HepG2 (cell line): Measurements from ENCODE around the gene POLR1H. TPM values are rescaled to one million over a fixed set of nuclear protein-coding genes. Genes with fewer than 3 reads are reported as not detected.
A peak's percentile ranks its signal among the peaks of the same experiment; 100 is the strongest.

Source experiments
- ATAC-seq: fragments of 200-7000 bp; cut with Tn5 transposase; 3 replicates; pipeline ENCODE4 v1.9.1; 2020; ENCODE audit warnings: mild to moderate bottlenecking, moderate library complexity
- BruUV-seq: library from RNA; stranded (reverse); fragments of 400-500 nt; replicated peaks from 2 replicates; lab custom pipeline; 2021; lab: Mats Ljungman, UMichigan
- CTCF ChIA-PET: fragments of 300-600 bp; formaldehyde crosslinking; extraction: SDS; loops from one replicate; lab custom pipeline; 2021; ENCODE audit warnings: low total read pairs, inconsistent platforms, low intra/inter-chr PET ratio; lab: Yijun Ruan, JAX
- POLR2A ChIA-PET: fragments of 350-600 bp; sonication (Branson Sonifier 250); formaldehyde crosslinking; loops from one replicate; lab custom pipeline; 2020; ENCODE audit warnings: antibody characterized with exemption, inconsistent platforms; lab: Yijun Ruan, JAX
- DNase-seq: peaks from one replicate; pipeline ENCODE4 v3.0.0-alpha.2; 2015; ENCODE audit warnings: low spot score
- FAIRE-seq: peaks from 3 replicates; lab custom pipeline; 2011; peaks lifted over from hg19 to GRCh38; lab: Jason Lieb, UNC
- H2AFZ ChIP-seq: one replicate; pipeline ENCODE4 v1.6.1; 2011; ENCODE audit warnings: low read length, inconsistent platforms
- H3K27ac ChIP-seq: fragments of 300-600 bp; 3 replicates; pipeline ENCODE4 v1.8.0; 2011; ENCODE audit warnings: mixed run types, mild to moderate bottlenecking, mixed read lengths, low read length, inconsistent platforms; ENCODE audit not compliant: insufficient read depth; ENCODE audit errors: extremely low read length
- H3K27me3 ChIP-seq, 2 experiments: fragments of 200-600 bp in 1 of 2; 2 replicates in 1 of 2; 3 replicates in 1 of 2; pipeline versions ENCODE4 v1.6.0 to v1.8.0; 2011; ENCODE audit warnings: low read length in 2 of 2, mild to moderate bottlenecking in 2 of 2, moderate library complexity in 2 of 2, inconsistent platforms in 1 of 2; ENCODE audit not compliant: insufficient read depth in 2 of 2, control insufficient read depth in 1 of 2
- H3K36me3 ChIP-seq, 2 experiments: fragments of 200-600 bp in 1 of 2; replicated peaks in 1 of 2; 2 replicates in 1 of 2; 3 replicates in 1 of 2; pipeline versions ENCODE4 v1.5.1 to v1.8.0; 2011; ENCODE audit warnings: low read length in 2 of 2, inconsistent platforms in 1 of 2; ENCODE audit not compliant: insufficient read depth in 2 of 2, control insufficient read depth in 1 of 2
- H3K4me1 ChIP-seq: 2 replicates; pipeline ENCODE4 v1.5.1; 2012; ENCODE audit warnings: low read length, inconsistent platforms; ENCODE audit not compliant: insufficient read depth
- H3K4me2 ChIP-seq: 2 replicates; pipeline ENCODE4 v1.6.0; 2011; ENCODE audit warnings: low read depth, low read length, inconsistent platforms
- H3K4me3 ChIP-seq, 3 experiments: fragments of 200-600 bp in 1 of 3; sonication (generic), shearing (Covaris generic) in 1 of 3; replicated peaks in 1 of 3; 2 replicates each; pipeline ENCODE4 v1.5.1; 2011 to 2016; ENCODE audit warnings: low read length in 3 of 3, inconsistent platforms in 2 of 3, low read depth in 2 of 3, mild to moderate bottlenecking in 2 of 3, control low read depth in 1 of 3, mixed read lengths in 1 of 3; ENCODE audit not compliant: insufficient read depth in 1 of 3
- H3K79me2 ChIP-seq: one replicate; pipeline ENCODE4 v1.6.1; 2011; ENCODE audit warnings: low read length, inconsistent platforms; ENCODE audit not compliant: insufficient read depth
- H3K9ac ChIP-seq: 2 replicates; pipeline ENCODE4 v1.6.0; 2011; ENCODE audit warnings: mild to moderate bottlenecking, low read depth, low read length, inconsistent platforms; ENCODE audit not compliant: insufficient read depth
- H3K9me3 ChIP-seq: 2 replicates; pipeline ENCODE4 v1.5.1; 2012; ENCODE audit warnings: mild to moderate bottlenecking, low read length
- H4K20me1 ChIP-seq: 2 replicates; pipeline ENCODE4 v1.6.0; 2011; ENCODE audit warnings: inconsistent platforms, mild to moderate bottlenecking, low read length, moderate library complexity; ENCODE audit not compliant: insufficient read depth
- CCAR2 ChIP-seq: fragments of 200-400 bp; formaldehyde crosslinking; optimal IDR thresholded peaks from 2 replicates; pipeline ENCODE3; 2018; ENCODE audit warnings: low read depth, mild to moderate bottlenecking, low read length, moderate library complexity
- GLI4 ChIP-seq: sonication (generic); formaldehyde crosslinking; IDR thresholded peaks from 2 replicates; pipeline ENCODE4 v1.5.1; 2020; ENCODE audit warnings: missing genetic modification reagents, mild to moderate bottlenecking, moderate library complexity, borderline replicate concordance
- MLXIP ChIP-seq: sonication (generic); formaldehyde crosslinking; IDR thresholded peaks from 2 replicates; pipeline ENCODE4 v1.9.0; 2021; ENCODE audit warnings: missing genetic modification reagents, borderline replicate concordance
- POGZ ChIP-seq: sonication (generic); formaldehyde crosslinking; IDR thresholded peaks from 2 replicates; pipeline ENCODE4 v1.4.0; 2020; ENCODE audit warnings: mild to moderate bottlenecking, missing genetic modification reagents
- REST ChIP-seq, 2 experiments: IDR thresholded peaks; 2 replicates each; pipeline ENCODE4 v1.6.1; 2011 to 2012; ENCODE audit warnings: low read length in 2 of 2, borderline replicate concordance in 1 of 2, low read depth in 1 of 2, mild to moderate bottlenecking in 1 of 2, moderate library complexity in 1 of 2
- SNAPC2 ChIP-seq: sonication (generic); formaldehyde crosslinking; IDR thresholded peaks from 2 replicates; pipeline ENCODE4 v1.8.1; 2022; ENCODE audit warnings: mild to moderate bottlenecking, missing genetic modification reagents
- TBL1XR1 ChIP-seq: fragments of 150-350 bp; IDR thresholded peaks from 2 replicates; pipeline ENCODE4 v1.6.1; 2014; ENCODE audit warnings: borderline replicate concordance, low read length; ENCODE audit not compliant: partially characterized antibody
- ZFAT ChIP-seq: sonication (generic); formaldehyde crosslinking; conservative IDR thresholded peaks from 2 replicates; pipeline ENCODE4 v1.8.1; 2023; ENCODE audit warnings: missing genetic modification reagents, inconsistent platforms
- ZNF704 ChIP-seq: sonication (generic); formaldehyde crosslinking; IDR thresholded peaks from 2 replicates; pipeline ENCODE4 v1.8.1; 2023; ENCODE audit warnings: mild to moderate bottlenecking, inconsistent platforms, moderate library complexity, missing genetic modification reagents, borderline replicate concordance
- ZNF839 ChIP-seq: sonication (generic); formaldehyde crosslinking; IDR thresholded peaks from 2 replicates; pipeline ENCODE4 v1.4.0; 2020; ENCODE audit warnings: missing genetic modification reagents, mild to moderate bottlenecking, borderline replicate concordance
- ZXDC ChIP-seq: sonication (generic); formaldehyde crosslinking; IDR thresholded peaks from 2 replicates; pipeline ENCODE4 v1.5.0; 2020; ENCODE audit warnings: mild to moderate bottlenecking, missing genetic modification reagents
- WGBS: methylation state at CpG from one replicate; pipeline ENCODE4 v1.1.6; 2017; ENCODE audit warnings: low lambda C conversion rate; 5-methylcytosine and 5-hydroxymethylcytosine counted together
- in situ Hi-C: cut with HindIII; loops from 2 replicates; pipeline ENCODE4 v1.10.0; 2017; ENCODE audit warnings: low pct_unique_long_range_greater_than_20kb; ENCODE audit not compliant: extremely low pct_ligation_motif_present
- intact Hi-C: fragments of 100-400 bp; cut with micrococcal nuclease; formaldehyde crosslinking; loops from one replicate; pipeline ENCODE4 v1.10.0; 2022; ENCODE audit not compliant: unreplicated experiment
- polyA plus RNA-seq, 8 experiments: library from polyadenylated mRNA; depleted of rRNA in 3 of 8; stranded (reverse) in 7 of 8; unstranded in 1 of 8; fragments of >200 nt; fragmentation: Illumina TruSeq in 4 of 8; extraction: Trizol in 4 of 8; gene quantifications; 2 replicates each; pipeline versions ENCODE4 v1.2.1 to v1.2.3, GENCODE V29; 2011 to 2016; ENCODE audit warnings: low read depth in 4 of 8, missing spikeins in 1 of 8, mixed read lengths in 1 of 8; ENCODE audit not compliant: insufficient read depth in 1 of 8
- total RNA-seq, 5 experiments: library from RNA; depleted of rRNA; stranded (reverse); fragments of >200 nt; fragmentation: Illumina TruSeq; extraction: Trizol; gene quantifications; 2 replicates each; pipeline ENCODE4 v1.2.3, GENCODE V29; 2016; ENCODE audit warnings: low read depth in 1 of 5

The POLR1H gene
- total and polyA plus RNA-seq, 2 of the 13 experiments (the other 11 are each of a cell fraction or from before 2014, with no cell fraction given) = 61.4 to 79.8 TPM

GRCh38 chr6:30073489-30074235 is 12.6 kb downstream of the POLR1H start:
- in situ Hi-C loops (no loop called here), intact Hi-C loops (no loop called here)
- ChIA-PET POLR2A (no interaction called here), CTCF (interaction anchor here (1.3 kb wide), 1 partner anchor 96 kb away, joined by 4 read pairs; no protein-coding TSS in a partner anchor)
- DNase-seq (no peak), FAIRE-seq (no peak), ATAC-seq (no peak)
- WGBS = 67% methylated on average over 7 of the region's 7 CpGs
- Histone ChIP-seq H2AFZ (no peak overlapping the region), H4K20me1 (no peaks in the 10 kb centered on the region), H3K79me2 (no peaks in the 10 kb centered on the region), H3K36me3 (peaks cover 0 to 6% of the 10 kb centered on the region in 2 experiments; a peak in 2 of 5 replicates), H3K4me1 (peaks cover 48% of the 10 kb centered on the region), H3K4me2 (peak overlapping the region; percentile 95; the same call in 1 of the 2 replicates), H3K27ac (no peak overlapping the region), H3K27me3 (peaks cover under 1 to 34% of the 10 kb centered on the region in 2 experiments; a peak in 4 of 5 replicates), H3K9me3 (no peaks in the 10 kb centered on the region), H3K9ac (no peak overlapping the region), H3K4me3 (peak overlapping the region in 1 of 3 experiments; percentile 77; a peak in 1 of 6 replicates)
- no TSS peak for BruUV-seq
- TF ChIP-seq TBL1XR1 = no peak
- no peak for TF ChIP-seq CCAR2
- no peak for TF ChIP-seq ZXDC (CRISPR knock-in tag)
- TF ChIP-seq REST (IDR thresholded peaks at IDR 0.05; ENCODE audit: borderline replicate concordance in 1 of 2, low read depth in 1 of 2, low read length in 2 of 2) = no peak
- TF ChIP-seq SNAPC2 (CRISPR knock-in tag) = no peak
- no peak for TF ChIP-seq ZNF704 (CRISPR knock-in tag)
- no peak for TF ChIP-seq ZNF839 (CRISPR knock-in tag)
- TF ChIP-seq GLI4 (CRISPR knock-in tag) = no peak
- TF ChIP-seq MLXIP (CRISPR knock-in tag) = no peak
- TF ChIP-seq ZFAT (CRISPR knock-in tag) = no peak
- TF ChIP-seq POGZ (CRISPR knock-in tag) = no peak
